Right ventricle myocardium superior (tissue), 1 donor: Measurements from ENCODE around the gene EVI5L. TPM values are rescaled to one million over a fixed set of nuclear protein-coding genes. Genes with fewer than 3 reads are reported as not detected.
A peak's percentile ranks its signal among the peaks of the same experiment; 100 is the strongest.

Source experiments
- ATAC-seq: fragments of 200-7000 bp; cut with Tn5 transposase; one replicate; pipeline ENCODE4 v1.9.1; 2020; ENCODE audit warnings: mild to moderate bottlenecking; ENCODE audit not compliant: poor library complexity
- DNase-seq: peaks from one replicate; pipeline ENCODE4 v3.0.0-alpha.2; 2020
- intact Hi-C: fragments of 100-400 bp; cut with DNase I; formaldehyde crosslinking; loops from one replicate; pipeline ENCODE4 v1.11.2; 2022
- total RNA-seq: library from RNA; stranded (reverse); fragmentation: NEBNext Ultra II Directional; extraction: Animal tissue kit (Norgen Biotek cat#: 25700); gene quantifications from one replicate; pipeline ENCODE4 v1.2.1, GENCODE V29; 2021
- donor health status: DM: no; HTN: yes; CAD: no; lungs with severe emphysema.

EVI5L gene
- total RNA-seq, 1 donor from 2014 or later, result 19.4 TPM

- no peak for ATAC-seq
- intact Hi-C loops, result no loop called here
- DNase-seq, result no peak
Observed at GRCh38 chr19:7841751-7842660, 12.0 kb downstream of the EVI5L start.

- DNase-seq (no peak), ATAC-seq (no peak)
- intact Hi-C loops, result no loop called here
Observed at GRCh38 chr19:7842661-7843294, 12.8 kb downstream of the EVI5L start.

- no peak for DNase-seq
- intact Hi-C loops, result no loop called here
- no peak for ATAC-seq
Observed at GRCh38 chr19:7843521-7843920, 13.5 kb downstream of the EVI5L start.

DNA sequence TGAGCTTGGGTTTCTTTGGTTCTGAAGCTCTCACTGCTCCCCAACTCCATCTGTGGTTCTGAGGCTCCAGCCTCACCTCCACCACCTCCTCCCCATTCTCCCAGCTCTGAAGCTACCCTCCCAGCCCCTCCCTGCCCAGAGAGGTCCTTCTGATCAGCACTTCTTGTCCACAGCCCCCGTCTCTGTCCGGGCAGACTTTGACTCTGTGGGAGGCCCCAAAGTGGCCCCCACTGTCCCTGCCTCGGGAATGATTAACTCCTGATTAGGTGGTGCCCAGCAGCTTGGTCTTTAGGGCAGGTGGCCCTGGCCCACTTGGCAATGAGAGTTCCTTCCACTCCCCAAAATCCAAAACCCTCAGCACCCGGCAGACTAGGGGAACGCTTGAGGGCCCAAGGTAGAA, 14.4 kb downstream of the EVI5L start:
- DNase-seq (no peak), ATAC-seq (no peak)
- intact Hi-C loops, result no loop called here

GRCh38 chr19:7844951-7845350, 14.9 kb downstream of the EVI5L start:
- peak; percentile 10 for DNase-seq
- ATAC-seq, result no peak
- intact Hi-C loops, result no loop called here

DNA sequence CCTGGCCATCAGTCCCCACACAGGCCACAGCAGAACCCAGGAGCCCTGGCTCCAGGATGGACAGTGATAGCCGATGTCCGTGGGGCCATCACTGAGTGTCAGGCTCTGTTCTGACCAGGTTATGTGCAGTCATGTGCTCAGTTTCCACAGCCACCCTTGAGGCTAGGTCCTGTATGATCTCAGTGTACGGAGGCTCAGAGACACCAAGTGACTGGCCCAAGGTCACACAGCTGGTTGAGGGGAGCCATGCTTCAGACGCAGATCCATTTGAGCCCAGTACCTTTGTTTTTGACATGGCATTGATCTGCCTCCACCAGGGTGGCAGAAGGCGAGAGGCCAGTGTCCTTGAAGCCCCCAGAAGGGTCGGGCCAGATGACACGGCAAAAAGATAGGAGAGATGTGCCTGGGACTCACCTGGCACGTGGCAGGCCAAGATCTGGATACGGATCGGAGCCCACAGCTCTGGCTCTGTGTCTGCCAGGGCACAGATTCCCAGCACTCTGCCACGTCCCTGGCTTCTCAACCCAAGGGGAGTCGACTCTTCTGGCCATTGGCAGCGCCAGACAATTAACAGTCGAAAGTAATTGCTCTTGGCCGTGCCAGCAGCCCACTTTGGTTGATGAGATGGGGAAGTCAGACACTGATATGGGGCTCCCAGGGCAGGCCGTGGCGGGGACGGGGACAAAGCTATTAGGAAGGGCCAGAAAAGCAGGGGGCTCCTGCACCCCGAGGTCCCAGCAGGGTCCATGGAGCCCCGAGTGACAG, 15.6 kb downstream of the EVI5L start:
- ATAC-seq, result no peak

DNA sequence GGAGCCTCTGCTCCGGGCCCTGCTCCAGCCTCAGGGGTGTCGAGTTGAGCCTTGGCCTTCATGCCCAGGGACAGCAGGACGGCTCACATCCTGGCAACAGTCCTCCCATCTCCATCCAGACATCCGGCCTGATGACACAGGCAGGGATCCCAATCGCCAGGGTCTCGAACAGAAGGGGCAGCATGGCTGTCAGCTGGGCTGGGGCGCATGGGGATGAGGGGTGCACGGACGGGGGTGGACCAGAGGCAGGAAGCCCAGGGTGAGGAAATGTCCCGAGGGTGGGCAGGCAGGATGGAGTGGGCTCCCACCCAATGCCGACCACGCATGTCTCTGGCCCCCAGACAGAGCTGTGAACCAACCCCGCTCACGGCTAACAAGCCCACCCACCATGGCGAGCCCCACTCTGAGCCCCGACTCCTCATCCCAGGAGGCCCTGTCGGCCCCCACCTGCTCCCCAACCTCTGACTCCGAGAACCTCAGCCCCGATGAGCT, 16.2 kb downstream of the EVI5L start:
- ATAC-seq (no peak), DNase-seq (no peak)
- intact Hi-C loops, result no loop called here

More for the DNA sequence above, 15.6 kb downstream of the EVI5L start:
- peak; percentile 22 for DNase-seq
- intact Hi-C loops, result no loop called here

DNA sequence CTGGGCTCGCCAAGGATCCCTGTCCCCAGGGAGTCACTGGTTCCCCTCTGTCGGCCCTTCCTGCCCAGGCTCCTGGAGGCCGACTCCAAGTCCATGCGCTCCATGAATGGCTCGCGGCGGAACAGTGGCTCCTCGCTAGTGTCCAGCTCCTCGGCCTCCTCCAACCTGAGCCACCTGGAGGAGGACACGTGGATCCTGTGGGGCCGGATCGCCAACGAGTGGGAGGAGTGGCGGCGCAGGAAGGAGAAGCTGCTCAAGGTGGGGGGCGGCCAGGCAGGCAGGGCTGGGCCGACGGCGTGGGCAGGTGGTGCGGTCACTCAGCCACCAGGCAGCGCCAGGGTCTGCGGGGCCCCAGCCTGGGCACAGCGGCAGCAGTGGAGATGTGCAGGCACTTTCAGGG, 17.6 kb downstream of the EVI5L start:
- ATAC-seq (no peak), DNase-seq (no peak)
- intact Hi-C loops, result no loop called here

DNA sequence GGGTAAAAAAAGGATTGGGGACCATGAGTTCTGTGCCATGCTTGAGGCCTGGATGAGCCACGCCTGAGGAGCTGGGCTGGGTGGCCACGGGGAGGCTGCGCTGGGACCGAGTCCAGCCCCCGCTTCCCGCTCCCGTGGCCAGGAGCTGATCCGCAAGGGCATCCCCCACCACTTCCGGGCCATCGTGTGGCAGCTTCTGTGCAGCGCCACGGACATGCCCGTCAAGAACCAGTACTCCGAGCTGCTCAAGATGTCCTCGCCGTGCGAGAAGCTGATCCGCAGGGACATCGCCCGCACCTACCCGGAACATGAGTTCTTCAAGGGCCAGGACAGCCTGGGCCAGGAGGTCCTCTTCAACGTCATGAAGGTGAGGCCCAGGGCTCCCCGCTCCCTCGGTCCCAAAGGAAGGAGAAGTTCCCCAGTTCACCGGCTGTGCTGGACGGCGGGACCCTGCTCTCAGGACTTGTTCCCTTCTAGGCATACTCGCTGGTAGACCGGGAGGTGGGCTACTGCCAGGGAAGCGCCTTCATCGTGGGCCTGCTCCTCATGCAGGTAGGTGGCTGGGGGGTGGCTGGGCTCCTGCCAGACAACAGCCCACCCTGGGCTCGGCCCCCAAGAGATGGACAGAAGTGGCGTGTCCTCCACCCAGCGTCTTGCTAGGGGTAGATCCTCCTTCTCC, 18.9 kb downstream of the EVI5L start:
- ATAC-seq (no peak), DNase-seq (no peak)
- intact Hi-C loops, result no loop called here

DNA sequence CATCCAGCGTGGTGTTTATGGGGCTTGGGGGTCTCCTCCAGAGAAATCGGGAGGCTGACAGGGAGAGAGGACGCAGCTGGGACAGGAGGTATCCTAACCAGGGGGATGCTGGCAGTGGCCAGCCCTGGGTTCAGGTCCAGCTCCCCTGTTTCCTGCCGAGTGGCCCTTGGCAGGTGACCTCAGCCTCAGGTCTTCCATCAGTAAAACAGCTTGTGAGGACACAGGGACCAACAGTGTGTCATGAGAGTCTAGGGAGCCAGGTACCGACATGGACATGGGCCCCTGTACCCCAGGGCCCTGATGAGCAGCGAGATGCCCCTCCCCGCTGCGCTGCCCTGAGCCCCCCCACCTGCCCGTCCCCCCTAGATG, 19.6 kb downstream of the EVI5L start:
- DNase-seq, result no peak
- no peak for ATAC-seq
- intact Hi-C loops, result no loop called here

DNA sequence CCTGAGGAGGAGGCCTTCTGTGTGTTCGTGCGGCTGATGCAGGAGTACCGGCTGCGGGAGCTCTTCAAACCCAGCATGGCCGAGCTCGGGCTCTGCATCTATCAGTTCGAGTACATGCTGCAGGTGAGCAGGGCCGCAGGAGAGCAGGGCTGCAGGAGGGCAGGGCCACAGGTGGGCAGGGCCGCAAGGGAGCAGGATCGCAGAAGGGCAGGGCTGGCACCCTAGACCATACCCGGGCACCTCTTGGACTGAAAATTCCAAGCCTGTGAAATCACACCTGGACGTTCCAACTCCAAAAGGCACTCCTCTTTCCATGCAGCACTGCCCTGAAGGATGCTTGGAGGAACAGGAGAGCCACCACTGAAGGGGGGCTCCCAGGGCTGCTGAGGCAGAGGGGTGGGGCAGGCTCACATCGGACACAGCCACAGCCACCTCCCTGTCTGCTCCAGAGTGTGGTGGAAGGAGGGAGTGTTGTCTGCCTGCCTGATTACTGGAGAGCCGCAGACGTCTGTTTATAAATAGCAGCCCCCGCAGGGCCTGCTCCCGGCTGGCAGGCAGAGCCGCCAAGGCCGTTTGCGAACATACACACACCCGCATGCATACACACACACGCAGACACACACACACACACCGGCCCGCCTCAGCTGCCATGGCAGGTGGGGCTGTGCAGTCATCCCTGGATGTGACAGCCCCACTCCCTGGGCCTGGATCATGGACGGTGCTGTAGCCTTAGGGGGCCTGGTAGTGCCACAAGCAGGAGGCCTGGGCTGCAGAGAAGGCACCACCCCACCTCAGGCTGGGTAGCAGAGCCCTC, 20.2 kb downstream of the EVI5L start:
- DNase-seq (no peak), ATAC-seq (peak; percentile 71)
- intact Hi-C loops, result no loop called here

- ATAC-seq, result no peak
- intact Hi-C loops, result no loop called here
- DNase-seq, result no peak
Observed at GRCh38 chr19:7850945-7851622, 21.1 kb downstream of the EVI5L start.

DNA sequence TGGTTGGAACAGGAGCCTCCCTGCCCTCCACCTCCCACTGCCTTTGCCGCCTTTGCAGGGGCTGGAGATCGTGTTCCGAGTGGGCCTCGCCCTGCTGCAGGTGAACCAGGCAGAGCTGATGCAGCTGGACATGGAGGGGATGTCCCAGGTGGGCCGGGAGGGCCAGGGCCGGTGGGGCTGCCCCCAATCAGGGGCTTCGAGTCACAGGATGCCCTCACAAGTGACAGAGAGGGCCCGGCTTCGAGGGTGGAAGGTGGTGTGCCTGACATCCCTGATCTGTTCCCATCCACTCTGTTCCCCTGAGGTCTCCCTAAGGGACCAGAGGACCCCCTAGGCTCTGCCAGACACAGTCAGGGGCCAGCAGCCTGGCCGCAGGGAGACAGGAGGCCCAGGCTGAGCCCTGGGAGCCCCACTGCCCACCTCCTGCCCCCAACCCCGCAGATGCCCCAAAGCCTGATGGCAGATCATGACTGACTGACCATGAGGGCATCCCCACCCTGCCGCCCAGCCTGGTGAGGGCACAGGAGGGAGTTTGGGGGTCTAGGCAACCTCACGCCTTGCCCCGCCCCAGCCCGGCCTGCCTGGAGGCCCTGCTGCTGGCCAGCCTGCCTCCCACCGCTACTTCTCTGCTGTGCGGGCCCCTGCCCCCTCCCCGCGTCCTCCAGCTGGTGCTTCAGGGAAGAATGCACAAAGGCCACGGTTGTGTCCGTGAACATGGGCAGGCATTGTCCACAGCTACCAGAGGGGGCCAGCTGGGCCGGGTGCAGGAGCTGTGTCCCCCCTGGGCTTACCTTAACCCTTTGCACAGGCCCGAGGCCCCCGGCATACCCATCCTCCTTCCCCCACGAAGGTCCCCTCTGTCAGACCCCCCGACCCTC, 21.8 kb downstream of the EVI5L start:
- intact Hi-C loops, result no loop called here
- no peak for ATAC-seq

GRCh38 chr19:7852851-7853769, 23.1 kb downstream of the EVI5L start:
- peak; percentile 71 for ATAC-seq
- intact Hi-C loops, result no loop called here
- peak; percentile 75 for DNase-seq

More for the DNA sequence above, 21.8 kb downstream of the EVI5L start:
- no peak for DNase-seq

GRCh38 chr19:7853770-7854128, 23.7 kb downstream of the EVI5L start:
- intact Hi-C loops, result no loop called here
- no peak for ATAC-seq
- no peak for DNase-seq
